Left ventricle myocardium inferior (tissue), 1 donor: ENCODE data around the gene ASNSD1. TPM values are rescaled to one million over a fixed set of nuclear protein-coding genes. Genes with fewer than 3 reads are reported as not detected.
"Not testable (repeated sequence)": the region's sequence is repeated elsewhere in the genome, so short reads cannot be mapped to it uniquely, and the experiment has no call there.

ENCODE experiments used
- DNase-seq: peaks from one replicate; pipeline ENCODE4 v3.0.0-alpha.2; 2020
- H3K27ac ChIP-seq: fragments of 200-600 bp; replicated peaks from 2 replicates; pipeline ENCODE4 v1.8.0; 2021
- H3K27me3 ChIP-seq: fragments of 200-600 bp; 2 replicates; pipeline ENCODE4 v1.8.0; 2021; ENCODE audit warnings: low read depth
- H3K36me3 ChIP-seq: fragments of 200-600 bp; 2 replicates; pipeline ENCODE4 v1.8.0; 2021
- H3K4me1 ChIP-seq: fragments of 200-600 bp; 2 replicates; pipeline ENCODE4 v1.8.0; 2021
- H3K4me3 ChIP-seq: fragments of 200-600 bp; 2 replicates; pipeline ENCODE4 v1.8.0; 2021; ENCODE audit warnings: mild to moderate bottlenecking, moderate library complexity
- H3K9me3 ChIP-seq: fragments of 200-600 bp; replicated peaks from 2 replicates; pipeline ENCODE4 v1.8.0; 2021
- CTCF ChIP-seq: fragments of 200-600 bp; IDR thresholded peaks from 2 replicates; pipeline ENCODE4 v1.8.0; 2021; ENCODE audit warnings: antibody characterized with exemption, mild to moderate bottlenecking, borderline replicate concordance
- intact Hi-C: fragments of 100-400 bp; cut with micrococcal nuclease; formaldehyde crosslinking; loops from one replicate; pipeline ENCODE4 v1.11.0; 2022
- total RNA-seq: library from RNA; stranded (reverse); fragmentation: NEBNext Ultra II Directional; extraction: Animal tissue kit (Norgen Biotek cat#: 25700); gene quantifications from one replicate; pipeline ENCODE4 v1.2.1, GENCODE V29; 2021
- donor health status: DM: no; HTN: yes; CAD: no; lungs with severe emphysema.

ASNSD1 gene
- total RNA-seq, 1 donor from 2014 or later = 31.6 TPM

- TF ChIP-seq CTCF = no peak
- intact Hi-C loops = loop anchor here (2.0 kb wide), 1 partner anchor 39 kb away; no protein-coding TSS in a partner anchor
- Histone ChIP-seq H3K27ac (no peak overlapping the region), H3K36me3 (peaks cover 3% of the 10 kb centered on the region), H3K9me3 (no peaks in the 10 kb centered on the region), H3K27me3 (no peaks in the 10 kb centered on the region), H3K4me1 (peaks cover 34% of the 10 kb centered on the region), H3K4me3 (no peak overlapping the region)
- DNase-seq = no peak
Observed at GRCh38 chr2:189659734-189660133, 1.5 kb upstream of the ASNSD1 start.

- peaks cover 38% of the 10 kb centered on the region for H3K4me1 ChIP-seq
Observed at GRCh38 chr2:189660803-189661147, 484 bp upstream of the ASNSD1 start.

DNA sequence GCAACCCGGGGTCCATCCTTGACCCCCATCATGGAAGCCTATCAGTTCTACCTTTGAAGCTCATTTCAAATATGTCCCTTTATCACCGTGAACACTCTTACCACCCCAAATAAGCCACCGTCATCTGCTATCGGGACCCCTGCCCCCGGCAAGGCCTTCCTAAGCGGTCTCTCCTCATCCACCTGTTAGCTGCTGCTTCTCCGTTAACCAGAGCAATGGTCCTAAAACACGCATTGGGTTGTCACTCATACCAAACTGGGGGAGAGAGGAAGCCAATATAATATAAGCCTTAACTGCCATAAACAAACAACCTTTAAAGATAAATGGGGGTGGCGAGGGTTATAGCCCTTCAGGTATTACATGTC lies 680 bp downstream of the ASNSD1 start:
- peak overlapping the region; percentile 75 for H3K4me3 ChIP-seq
- intact Hi-C loops = loop anchor here (2.0 kb wide), 1 partner anchor 37 kb away; no protein-coding TSS in a partner anchor
- peak overlapping the region; percentile 86 for H3K27ac ChIP-seq
- peaks cover 18% of the 10 kb centered on the region for H3K36me3 ChIP-seq
- no peak for DNase-seq
- H3K9me3 ChIP-seq = no peaks in the 10 kb centered on the region
- no peaks in the 10 kb centered on the region for H3K27me3 ChIP-seq
- TF ChIP-seq CTCF = no peak
- H3K4me1 ChIP-seq = peaks cover 40% of the 10 kb centered on the region

More at GRCh38 chr2:189660803-189661147, 484 bp upstream of the ASNSD1 start:
- no peak overlapping the region for H3K4me3 ChIP-seq
- DNase-seq = no peak
- H3K27me3 ChIP-seq = no peaks in the 10 kb centered on the region
- H3K9me3 ChIP-seq = no peaks in the 10 kb centered on the region
- peaks cover 7% of the 10 kb centered on the region for H3K36me3 ChIP-seq
- H3K27ac ChIP-seq = peak overlapping the region; percentile 29
- intact Hi-C loops = loop anchor here (2.0 kb wide), 1 partner anchor 38 kb away; no protein-coding TSS in a partner anchor
- TF ChIP-seq CTCF = no peak

DNA sequence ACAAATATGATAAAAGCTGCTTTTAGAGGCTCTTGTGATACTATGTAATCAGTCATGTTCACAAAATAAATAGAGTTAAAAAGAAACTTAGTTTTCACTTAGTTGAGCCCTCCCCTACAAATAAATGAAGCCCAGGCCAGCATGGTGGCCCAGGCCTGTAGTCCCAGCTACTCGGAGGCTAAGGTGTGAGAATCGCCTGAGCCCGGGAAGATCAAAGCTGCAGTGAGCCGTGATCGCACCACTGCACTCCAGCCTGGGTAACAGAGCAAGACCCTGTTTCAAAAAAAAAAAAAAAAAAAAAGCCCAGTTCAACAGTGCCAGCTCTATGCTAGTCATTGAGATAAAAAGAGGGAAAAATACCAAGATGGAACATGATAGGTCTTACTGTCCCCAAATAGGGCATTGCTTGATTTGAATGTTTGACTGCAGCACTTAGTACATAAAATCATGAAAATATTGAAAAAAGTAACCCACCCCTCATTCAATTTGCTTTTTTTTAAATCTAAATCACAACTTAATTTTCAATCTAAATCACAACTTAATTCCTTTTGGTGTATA lies 1.5 kb downstream of the ASNSD1 start:
- DNase-seq = no peak
- Histone ChIP-seq H3K27me3 (no peaks in the 10 kb centered on the region), H3K27ac (no peak overlapping the region), H3K4me1 (peaks cover 43% of the 10 kb centered on the region), H3K9me3 (no peaks in the 10 kb centered on the region), H3K36me3 (peaks cover 26% of the 10 kb centered on the region), H3K4me3 (peak overlapping the region; percentile 75)
- no peak for TF ChIP-seq CTCF
- intact Hi-C loops = no loop called here

DNA sequence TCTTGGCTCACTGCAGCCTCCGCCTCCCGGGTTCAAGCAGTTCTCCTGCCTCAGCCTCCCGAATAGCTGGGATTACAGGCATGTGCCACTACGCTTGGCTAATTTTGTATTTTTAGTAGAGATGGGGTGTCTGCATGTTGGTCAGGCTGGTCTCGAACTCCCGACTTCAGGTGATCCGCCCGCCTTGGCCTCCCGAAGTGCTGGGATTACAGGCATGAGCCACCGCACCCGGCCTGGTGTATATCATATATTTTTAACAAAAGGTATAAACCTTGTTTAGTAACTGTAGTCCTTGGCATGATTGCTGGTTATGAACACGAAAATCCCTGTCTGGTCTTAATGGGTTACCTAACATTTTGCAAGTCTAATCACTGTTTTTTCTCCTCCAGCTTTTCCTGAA lies 2.1 kb downstream of the ASNSD1 start:
- Histone ChIP-seq H3K4me1 (peaks cover 43% of the 10 kb centered on the region), H3K36me3 (peaks cover 32% of the 10 kb centered on the region)
- H3K4me3 ChIP-seq, intact Hi-C loops, DNase-seq, H3K9me3 ChIP-seq, H3K27ac ChIP-seq, H3K27me3 ChIP-seq: not testable (repeated sequence)

DNA sequence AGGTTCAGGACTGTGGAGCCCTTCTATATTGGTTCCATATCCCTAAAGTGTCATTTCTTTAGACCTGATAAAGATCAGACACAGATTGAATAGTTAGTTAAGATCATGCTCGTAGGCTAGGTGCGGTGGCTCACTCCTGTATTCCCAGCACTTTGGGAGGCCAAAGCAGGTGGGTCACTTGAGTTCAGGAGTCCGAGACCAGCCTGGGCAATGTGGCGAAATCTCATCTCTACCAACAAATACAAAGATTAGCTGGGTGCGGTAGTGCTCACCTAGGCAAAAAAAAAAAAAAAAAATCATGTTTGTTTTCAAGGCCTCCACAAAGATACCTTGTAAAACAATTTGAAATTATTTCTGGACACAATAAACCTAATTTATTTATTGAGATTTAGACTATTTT lies 8.7 kb downstream of the ASNSD1 start:
- TF ChIP-seq CTCF = no peak
- Histone ChIP-seq H3K27me3 (no peaks in the 10 kb centered on the region), H3K9me3 (no peaks in the 10 kb centered on the region), H3K4me3 (no peak overlapping the region), H3K4me1 (peaks cover 19% of the 10 kb centered on the region), H3K27ac (no peak overlapping the region), H3K36me3 (peaks cover 66% of the 10 kb centered on the region)
- DNase-seq = no peak
- intact Hi-C loops = no loop called here
